Caco-2 (cell line): ENCODE measurements around the gene PLXNA4. TPM values are rescaled to one million over a fixed set of nuclear protein-coding genes. Genes with fewer than 3 reads are reported as not detected.

Source experiments
- BruUV-seq: library from RNA; stranded (reverse); fragments of 400-500 nt; replicated peaks from 2 replicates; lab custom pipeline; 2021; lab: Mats Ljungman, UMichigan
- CTCF ChIA-PET: fragments of 300-600 bp; sonication (Branson Sonifier 250); formaldehyde crosslinking; loops from one replicate; lab custom pipeline; 2022; ENCODE audit warnings: antibody characterized with exemption; lab: Charles Lee
- POLR2A ChIA-PET: fragments of 300-600 bp; sonication (Branson Sonifier 250); formaldehyde crosslinking; loops from one replicate; lab custom pipeline; 2022; ENCODE audit warnings: antibody characterized with exemption; lab: Charles Lee
- DNase-seq, 2 experiments: peaks; one replicate each; pipeline versions ENCODE4 v3.0.0 to v3.0.0-alpha.2; 2020 to 2022
- H3K27me3 ChIP-seq: replicated peaks from 2 replicates; pipeline ENCODE4 v1.6.0; 2011; ENCODE audit warnings: low read length; ENCODE audit not compliant: control insufficient read depth, insufficient read depth
- H3K36me3 ChIP-seq: 2 replicates; pipeline ENCODE4 v1.5.1; 2011; ENCODE audit warnings: low read length; ENCODE audit not compliant: control insufficient read depth, insufficient read depth
- H3K4me1 ChIP-seq: fragments of 250-450 bp; sonication (Bioruptor Pico); 2 replicates; pipeline ENCODE4 v1.5.1; 2020; ENCODE audit warnings: mild to moderate bottlenecking
- H3K4me3 ChIP-seq: 2 replicates; pipeline ENCODE4 v1.5.1; 2011; ENCODE audit warnings: low read depth, mild to moderate bottlenecking, control low read depth, low read length
- H3K9me3 ChIP-seq: fragments of 250-450 bp; sonication (Bioruptor Pico); 2 replicates; pipeline ENCODE4 v1.5.1; 2020; ENCODE audit warnings: mild to moderate bottlenecking, moderate library complexity
- H3K27ac Mint-ChIP-seq: one replicate; pipeline ENCODE4 v1.8.0; 2022; ENCODE audit warnings: mixed read lengths; ENCODE audit not compliant: unreplicated experiment
- H3K27me3 Mint-ChIP-seq: one replicate; pipeline ENCODE4 v1.8.0; 2022; ENCODE audit warnings: mixed read lengths; ENCODE audit not compliant: insufficient read depth, unreplicated experiment
- H3K36me3 Mint-ChIP-seq: one replicate; pipeline ENCODE4 v1.8.0; 2022; ENCODE audit warnings: mild to moderate bottlenecking, mixed read lengths; ENCODE audit not compliant: insufficient read depth, unreplicated experiment
- H3K4me1 Mint-ChIP-seq: one replicate; pipeline ENCODE4 v1.8.0; 2022; ENCODE audit warnings: low read depth, mixed read lengths; ENCODE audit not compliant: unreplicated experiment
- H3K4me3 Mint-ChIP-seq: one replicate; pipeline ENCODE4 v1.8.0; 2022; ENCODE audit warnings: mild to moderate bottlenecking, moderate library complexity, mixed read lengths; ENCODE audit not compliant: unreplicated experiment
- H3K9me3 Mint-ChIP-seq: one replicate; pipeline ENCODE4 v1.8.0; 2022; ENCODE audit warnings: mixed read lengths; ENCODE audit not compliant: unreplicated experiment
- CTCF ChIP-seq, 2 experiments: fragments of 200-600 bp in 1 of 2; IDR thresholded peaks; 1 replicate in 1 of 2; 2 replicates in 1 of 2; pipeline versions ENCODE4 v1.5.1 to v1.8.0; 2011 to 2022; ENCODE audit warnings: antibody characterized with exemption in 1 of 2, control low read depth in 1 of 2, inconsistent platforms in 1 of 2, low read depth in 1 of 2, low read length in 1 of 2, mild to moderate bottlenecking in 1 of 2, moderate library complexity in 1 of 2; ENCODE audit not compliant: insufficient read depth in 1 of 2, severe bottlenecking in 1 of 2, unreplicated experiment in 1 of 2
- intact Hi-C: fragments of 100-400 bp; cut with micrococcal nuclease; formaldehyde crosslinking; loops from one replicate; pipeline ENCODE4 v1.10.0; 2022; ENCODE audit not compliant: unreplicated experiment
- total RNA-seq: library from RNA; stranded (reverse); gene quantifications from 2 replicates; pipeline ENCODE4 v1.2.3, GENCODE V29; 2022

PLXNA4 gene
- total RNA-seq, 1 experiment from 2014 or later, result 0.43 TPM

DNA sequence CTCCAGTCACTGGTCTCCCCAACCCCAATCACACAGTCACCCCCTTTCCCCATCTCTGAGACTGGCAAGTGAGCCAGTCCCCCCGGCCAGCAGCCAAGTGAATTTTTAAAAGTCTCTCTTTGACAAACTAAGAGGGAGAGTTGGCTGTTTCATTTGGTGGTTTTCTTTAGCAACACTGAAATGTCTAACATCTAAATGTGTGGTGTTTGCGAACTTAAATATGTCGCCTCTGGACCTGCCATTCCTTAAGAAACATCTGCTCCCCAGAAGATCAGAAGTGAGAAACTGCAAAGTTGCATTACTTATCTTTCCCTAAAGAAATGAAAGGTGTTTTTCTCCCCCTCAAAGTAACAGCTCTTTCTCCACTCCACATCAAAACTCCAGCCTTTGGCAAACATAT is 34.7 kb upstream of the PLXNA4 start:
- peaks cover 6% of the 10 kb centered on the region for H3K4me1 Mint-ChIP-seq
- no peak for TF ChIP-seq CTCF (IDR thresholded peaks at IDR 0.05; ENCODE audit: insufficient read depth in 1 of 2, low read depth in 1 of 2, low read length in 1 of 2, severe bottlenecking in 1 of 2, unreplicated experiment in 1 of 2)
- no peaks in the 10 kb centered on the region for H3K36me3 Mint-ChIP-seq
- BruUV-seq, result no TSS peak
- Histone ChIP-seq H3K27me3 (peaks cover 2% of the 10 kb centered on the region; the same call in 1 of the 2 replicates), H3K9me3 (no peaks in the 10 kb centered on the region), H3K36me3 (no peaks in the 10 kb centered on the region), H3K4me1 (no peaks in the 10 kb centered on the region), H3K4me3 (no peak overlapping the region)
- POLR2A ChIA-PET, result no interaction called here
- intact Hi-C loops, result no loop called here
- CTCF ChIA-PET, result no interaction called here
- no peak overlapping the region for H3K4me3 Mint-ChIP-seq
- peaks cover 29% of the 10 kb centered on the region for H3K27me3 Mint-ChIP-seq
- H3K9me3 Mint-ChIP-seq, result no peaks in the 10 kb centered on the region
- H3K27ac Mint-ChIP-seq, result no peak overlapping the region
- DNase-seq, result no peak

DNA sequence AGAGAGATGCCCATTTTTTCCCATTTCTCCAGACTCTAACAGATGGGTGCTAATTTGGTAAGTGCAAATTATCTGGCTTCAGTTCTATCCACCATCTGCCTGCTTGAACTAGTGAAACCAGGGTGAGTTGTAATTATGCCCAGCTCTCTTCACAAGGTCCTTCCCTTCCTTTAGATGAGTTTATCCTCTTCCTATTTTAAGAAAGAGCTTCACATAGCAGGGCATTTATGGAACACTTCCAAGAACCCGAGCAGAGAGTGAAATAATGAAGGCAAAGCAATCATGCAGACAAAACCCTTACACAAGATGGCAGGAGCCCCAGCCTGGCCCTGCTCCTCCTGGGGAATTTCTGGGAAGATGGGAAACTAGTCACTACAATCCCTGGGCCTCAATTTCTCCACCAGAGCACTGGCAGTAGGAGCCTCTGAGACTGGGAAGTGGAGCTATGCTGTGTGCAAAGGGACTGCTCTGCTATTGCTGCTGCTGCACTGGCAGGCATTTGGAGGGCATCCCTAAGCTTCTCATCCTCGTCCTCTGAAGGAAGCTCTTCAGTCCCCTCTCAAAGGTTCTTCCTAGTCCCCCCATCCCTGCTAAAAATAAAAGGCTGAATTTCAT is 33.7 kb upstream of the PLXNA4 start:
- ChIA-PET POLR2A (no interaction called here), CTCF (no interaction called here)
- no peaks in the 10 kb centered on the region for H3K9me3 ChIP-seq
- no peaks in the 10 kb centered on the region for H3K36me3 Mint-ChIP-seq
- no peak for TF ChIP-seq CTCF (IDR thresholded peaks at IDR 0.05; ENCODE audit: insufficient read depth in 1 of 2, low read depth in 1 of 2, low read length in 1 of 2, severe bottlenecking in 1 of 2, unreplicated experiment in 1 of 2)
- peaks cover 25% of the 10 kb centered on the region for H3K27me3 Mint-ChIP-seq
- no peaks in the 10 kb centered on the region for H3K9me3 Mint-ChIP-seq
- H3K27ac Mint-ChIP-seq, result no peak overlapping the region
- peaks cover 6% of the 10 kb centered on the region for H3K4me1 Mint-ChIP-seq
- intact Hi-C loops, result no loop called here
- H3K4me3 Mint-ChIP-seq, result no peak overlapping the region
- H3K4me3 ChIP-seq, result no peak overlapping the region
- no TSS peak for BruUV-seq
- no peak for DNase-seq
- peaks cover 2% of the 10 kb centered on the region; the same call in 1 of the 2 replicates for H3K27me3 ChIP-seq
- no peaks in the 10 kb centered on the region for H3K36me3 ChIP-seq
- H3K4me1 ChIP-seq, result no peaks in the 10 kb centered on the region

DNA sequence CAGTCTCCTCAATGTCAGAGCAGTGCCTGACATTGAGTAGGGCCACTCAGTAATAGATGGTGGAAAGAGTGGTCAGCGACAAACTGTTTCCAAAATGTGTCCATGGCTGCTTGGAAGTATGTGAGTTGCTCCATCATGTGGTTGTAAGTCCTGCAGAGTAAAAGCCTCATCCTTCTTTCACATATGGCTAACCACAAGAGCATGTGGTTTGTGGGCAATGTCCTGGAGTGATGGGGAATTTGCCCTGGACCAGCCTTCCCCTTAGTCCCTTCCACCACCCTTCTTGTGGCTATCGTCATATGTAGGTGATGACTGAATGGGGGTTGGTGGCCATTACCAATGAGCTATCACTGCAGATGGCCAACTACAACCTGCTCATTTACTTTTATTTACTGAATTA is 33.0 kb upstream of the PLXNA4 start:
- no peak overlapping the region for H3K4me3 ChIP-seq
- no peak for DNase-seq
- H3K9me3 ChIP-seq, result no peaks in the 10 kb centered on the region
- CTCF ChIA-PET, result no interaction called here
- Mint-ChIP-seq H3K4me1 (no peaks in the 10 kb centered on the region), H3K36me3 (no peaks in the 10 kb centered on the region), H3K4me3 (no peak overlapping the region), H3K9me3 (no peaks in the 10 kb centered on the region), H3K27ac (no peak overlapping the region), H3K27me3 (peaks cover 18% of the 10 kb centered on the region)
- TF ChIP-seq CTCF (IDR thresholded peaks at IDR 0.05; ENCODE audit: insufficient read depth in 1 of 2, low read depth in 1 of 2, low read length in 1 of 2, severe bottlenecking in 1 of 2, unreplicated experiment in 1 of 2), result no peak
- intact Hi-C loops, result no loop called here
- no TSS peak for BruUV-seq
- H3K4me1 ChIP-seq, result no peaks in the 10 kb centered on the region
- POLR2A ChIA-PET, result no interaction called here
- H3K36me3 ChIP-seq, result no peaks in the 10 kb centered on the region
- H3K27me3 ChIP-seq, result peaks cover 2% of the 10 kb centered on the region; the same call in 1 of the 2 replicates
